GM04504 (cell line): Measurements from ENCODE around the gene ARSJ.

ENCODE experiments used
- DNase-seq: peaks from one replicate; pipeline ENCODE4 v3.0.0-alpha.2; 2012; ENCODE audit warnings: low read depth

Gene ARSJ

GRCh38 chr4:113987382-113987941, 8.0 kb upstream of the ARSJ start:
- no peak for DNase-seq

GRCh38 chr4:113982181-113982580, 2.7 kb upstream of the ARSJ start:
- no peak for DNase-seq

DNA sequence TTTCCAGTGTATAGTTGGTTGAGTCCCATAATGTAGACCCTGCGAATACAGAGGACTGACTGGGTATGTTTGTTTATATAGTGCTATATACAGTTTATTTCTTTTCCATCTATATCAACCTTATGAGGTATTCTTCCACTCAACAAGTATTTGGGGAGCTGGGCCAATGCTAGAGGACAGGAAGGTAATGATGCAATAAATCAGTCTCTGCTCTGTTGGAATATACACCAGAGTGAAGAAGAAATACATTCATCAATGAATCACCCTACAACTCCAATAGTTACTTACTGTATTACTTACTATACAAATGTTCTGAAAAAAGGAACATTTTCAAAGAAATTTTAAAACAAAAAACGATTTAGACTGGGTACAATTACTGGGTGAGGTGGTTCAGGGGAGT, 2.1 kb upstream of the ARSJ start:
- no peak for DNase-seq

DNA sequence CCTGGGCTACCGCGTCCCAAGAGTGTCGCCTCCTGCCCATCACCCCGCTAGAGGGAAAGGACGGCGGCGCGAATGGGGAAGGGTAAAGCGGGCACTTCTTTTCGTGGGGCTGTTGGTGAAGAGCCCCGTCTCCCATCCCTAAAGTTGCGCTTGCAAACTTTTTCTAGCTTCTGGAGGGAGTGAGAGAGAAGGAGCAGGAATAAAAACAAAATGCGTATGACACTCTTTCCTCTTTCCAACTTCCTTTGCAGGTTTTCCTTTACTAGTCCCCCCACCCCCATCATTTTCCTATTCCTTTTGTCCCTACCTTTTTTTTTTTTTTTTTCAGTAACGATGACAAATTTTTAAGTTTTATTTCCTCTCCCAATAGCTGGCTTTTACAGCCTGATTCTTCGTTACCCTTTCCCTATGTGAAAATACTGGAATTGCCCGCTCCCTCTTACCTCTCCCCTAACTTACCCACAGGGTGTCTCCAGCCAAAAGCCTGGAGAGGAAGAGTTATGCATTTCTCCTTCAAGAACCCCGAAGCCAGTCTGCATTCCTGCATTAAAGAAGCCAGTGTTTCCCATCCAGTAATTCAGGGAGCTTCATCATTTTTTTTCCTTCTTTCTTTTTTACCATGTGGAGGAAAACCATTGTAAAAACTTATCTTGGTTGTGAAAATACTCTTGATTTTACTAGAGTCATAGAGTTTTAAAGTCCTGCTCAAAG, 613 bp upstream of the ARSJ start:
- DNase-seq, result no peak

DNA sequence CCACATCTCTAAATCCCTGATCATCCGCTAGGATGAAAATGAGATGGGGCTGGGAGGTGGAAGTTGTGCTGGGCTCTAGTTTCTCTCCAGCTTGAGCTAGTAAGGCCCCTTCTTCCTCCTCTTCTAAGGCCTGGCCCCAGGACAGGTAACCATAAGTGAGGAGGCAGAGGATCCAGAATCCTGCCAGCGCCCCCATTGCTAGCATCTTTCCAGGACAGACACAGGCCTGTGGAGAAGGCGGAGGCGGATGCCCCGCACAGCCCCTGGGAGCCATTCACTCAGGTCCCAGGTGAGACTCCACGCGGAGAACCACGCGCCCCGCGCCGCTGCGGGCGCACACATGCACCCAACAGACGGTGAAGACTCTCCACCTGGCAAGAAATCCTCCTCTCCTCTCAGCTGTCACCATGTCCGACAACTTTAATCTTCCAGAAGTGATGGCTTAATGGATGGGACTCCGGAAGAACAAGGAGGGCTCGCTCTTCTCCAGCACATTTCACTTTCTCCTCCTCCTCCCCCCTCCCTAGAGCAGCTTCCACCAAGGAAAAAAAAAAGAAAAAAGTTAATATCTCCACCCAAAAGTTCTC, 793 bp downstream of the ARSJ start:
- no peak for DNase-seq

- no peak for DNase-seq
Measured at GRCh38 chr4:113978105-113978504, 1.3 kb downstream of the ARSJ start.

DNA sequence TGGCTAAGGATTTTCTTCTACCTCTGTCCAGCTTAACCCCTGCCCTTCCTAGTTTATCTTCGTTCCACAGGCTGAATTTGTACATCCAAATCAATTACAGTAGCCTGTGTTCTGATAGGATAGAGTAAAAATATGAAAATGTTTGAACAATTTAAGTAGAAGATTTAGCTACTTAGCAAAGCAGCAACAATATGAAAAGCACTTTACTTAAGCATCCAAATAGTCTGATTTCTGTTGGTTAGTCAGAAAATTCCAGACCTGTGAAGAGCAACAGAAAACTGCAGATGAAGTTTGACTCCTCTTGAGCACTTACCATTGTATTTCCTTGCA, 2.0 kb downstream of the ARSJ start:
- no peak for DNase-seq

DNA sequence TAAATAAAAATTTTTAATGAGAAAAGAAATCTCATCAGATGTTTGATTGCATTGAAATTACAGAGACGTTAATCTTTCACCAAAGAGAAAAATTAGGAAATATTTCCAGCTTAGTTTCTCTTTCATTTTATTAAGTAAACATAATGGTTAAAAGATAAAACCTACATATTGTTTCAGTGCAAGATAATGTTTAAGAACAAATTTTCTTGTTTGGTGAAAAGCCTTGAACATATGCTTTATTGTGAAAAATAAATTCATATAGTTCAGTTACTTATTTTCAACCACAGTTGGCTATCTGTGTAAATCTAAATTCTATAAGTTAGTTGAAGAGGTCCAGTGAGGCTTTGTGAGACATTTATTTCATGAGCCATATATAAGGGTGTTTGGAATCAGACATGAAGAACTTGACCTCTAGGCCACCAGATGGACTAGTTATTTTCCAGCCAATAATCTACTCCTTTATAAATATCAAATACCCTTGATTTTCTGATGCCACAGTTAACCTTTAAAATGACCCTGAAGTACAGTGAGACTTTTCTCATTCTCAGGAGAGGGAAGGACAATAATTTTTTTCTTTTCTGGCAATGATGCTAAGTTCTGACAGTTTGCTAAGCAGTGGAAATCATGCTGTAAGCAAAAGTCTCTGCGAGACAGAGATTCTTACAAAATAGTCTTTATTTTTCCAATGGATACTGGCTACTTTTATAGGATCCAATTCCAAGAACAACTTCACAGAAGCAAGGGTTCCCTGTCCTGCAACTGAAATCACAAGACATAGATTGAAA, 2.5 kb downstream of the ARSJ start:
- DNase-seq, result no peak

DNA sequence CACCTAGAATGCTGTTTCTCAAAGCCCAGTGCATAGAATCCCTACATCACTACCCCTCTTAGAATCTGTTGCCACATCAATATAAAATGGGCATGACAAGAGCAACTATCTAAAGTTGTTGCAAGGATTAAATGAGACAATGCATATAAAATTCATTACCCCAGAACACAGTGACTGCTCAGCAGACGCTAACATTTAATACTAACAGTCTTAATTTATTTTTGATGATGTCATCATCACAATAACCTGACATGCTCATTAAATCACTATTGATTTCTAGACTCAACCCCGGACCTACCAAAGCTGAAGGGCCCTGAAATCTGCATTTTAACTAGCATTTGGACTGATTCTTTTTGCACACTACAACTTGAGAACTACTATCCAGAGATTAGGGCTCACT, 3.9 kb downstream of the ARSJ start:
- DNase-seq, result no peak

- DNase-seq, result no peak
Measured at GRCh38 chr4:113974467-113974866, 5.0 kb downstream of the ARSJ start.

DNA sequence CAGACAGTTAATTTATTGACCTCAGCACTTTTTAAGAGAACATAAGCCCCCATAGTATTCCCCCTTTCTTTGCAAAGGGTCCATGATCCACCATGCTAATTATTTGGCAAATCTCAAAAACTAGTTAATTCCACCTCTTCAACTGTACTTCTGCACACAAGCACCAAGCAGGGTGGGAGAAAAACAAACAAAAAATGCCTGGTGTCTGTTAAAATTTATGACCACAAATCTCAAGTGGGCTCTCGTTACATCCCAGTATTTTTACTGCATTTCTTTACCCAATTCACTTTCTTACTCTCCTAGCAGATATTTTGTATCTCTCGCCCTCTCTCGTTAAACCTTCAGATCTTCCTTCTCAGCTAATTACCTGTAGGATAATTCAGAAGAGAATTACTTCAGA, 6.1 kb downstream of the ARSJ start:
- no peak for DNase-seq

- no peak for DNase-seq
Measured at GRCh38 chr4:113972781-113973180, 6.7 kb downstream of the ARSJ start.

DNA sequence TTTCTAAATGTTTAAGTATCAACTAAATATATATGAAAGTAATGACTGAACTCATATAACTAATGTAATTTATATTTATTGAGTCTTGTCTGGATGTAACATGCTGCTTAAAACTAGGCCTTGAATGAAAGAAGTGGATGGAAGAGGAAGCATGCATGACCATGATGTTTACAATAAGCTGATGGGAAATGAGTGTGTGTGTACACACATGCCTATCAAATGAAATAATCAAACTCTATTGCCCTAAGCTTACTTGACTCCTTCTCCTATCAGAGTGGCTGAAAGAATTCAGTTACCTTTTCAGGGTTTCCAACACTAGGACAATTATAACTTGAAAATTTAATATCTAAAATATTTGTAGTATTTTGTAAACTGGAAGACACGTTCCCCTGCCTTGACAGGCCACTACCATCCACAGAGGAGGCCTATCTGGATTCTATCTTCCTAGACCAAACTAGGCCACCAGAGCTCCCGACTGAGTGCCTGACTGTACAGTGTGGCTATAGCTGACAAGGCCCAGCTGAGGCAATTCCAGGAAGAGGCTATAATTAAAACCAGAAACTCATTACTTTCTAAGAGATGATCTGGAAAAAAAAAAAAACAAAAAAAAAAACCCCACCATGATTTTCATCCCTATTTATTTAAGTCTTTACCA, 7.6 kb downstream of the ARSJ start:
- DNase-seq, result no peak

- no peak for DNase-seq
Measured at GRCh38 chr4:113969709-113970334, 9.6 kb downstream of the ARSJ start.

DNA sequence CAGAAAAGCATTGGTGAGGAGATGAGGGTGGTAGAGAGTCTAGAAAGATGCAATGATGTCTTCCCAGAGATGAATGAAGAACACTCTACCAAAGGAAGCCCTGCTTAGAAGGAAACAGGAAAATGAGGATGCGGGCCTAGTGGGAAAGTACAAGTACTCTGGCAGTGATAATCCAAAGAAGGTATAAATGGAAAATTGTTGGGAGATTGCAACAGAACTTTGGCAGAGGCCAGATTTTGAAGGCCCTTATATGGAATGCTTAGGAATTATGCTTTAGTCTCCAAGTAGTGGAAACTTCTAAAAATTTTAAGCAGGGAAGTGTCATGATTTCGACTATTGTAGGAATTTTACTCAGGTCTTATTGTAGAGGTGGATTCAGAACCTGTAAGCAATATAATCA, 11.0 kb downstream of the ARSJ start:
- DNase-seq, result no peak

- DNase-seq, result no peak
Measured at GRCh38 chr4:113967687-113968086, 11.8 kb downstream of the ARSJ start.

DNA sequence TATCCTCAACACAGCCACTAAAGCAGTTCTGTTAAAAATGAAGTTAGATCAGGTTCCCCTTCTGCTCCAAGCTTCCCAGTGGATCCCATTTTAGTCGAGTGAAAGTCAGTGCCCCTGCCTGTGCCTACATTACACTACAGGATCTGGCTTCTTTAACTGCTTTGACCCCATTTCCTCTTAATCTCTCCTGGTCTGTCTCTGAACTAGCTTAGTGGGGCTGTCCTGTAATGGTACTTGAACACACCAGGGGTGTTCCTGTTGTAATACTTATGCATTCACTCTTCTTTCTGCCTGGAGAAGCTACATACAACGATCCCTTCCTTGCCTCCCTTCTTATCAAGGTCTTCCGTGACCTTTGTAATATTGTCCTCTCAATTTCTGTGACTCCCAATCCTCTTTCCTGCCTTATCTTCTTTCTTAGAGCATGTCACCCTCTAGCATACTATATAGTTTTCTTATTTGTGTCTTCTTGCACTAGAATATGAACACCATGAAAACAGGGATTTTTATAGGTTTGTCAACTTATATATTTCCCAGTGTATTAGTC, 16.7 kb downstream of the ARSJ start:
- no peak for DNase-seq

GRCh38 chr4:113962016-113962347, 17.5 kb downstream of the ARSJ start:
- DNase-seq, result no peak

DNA sequence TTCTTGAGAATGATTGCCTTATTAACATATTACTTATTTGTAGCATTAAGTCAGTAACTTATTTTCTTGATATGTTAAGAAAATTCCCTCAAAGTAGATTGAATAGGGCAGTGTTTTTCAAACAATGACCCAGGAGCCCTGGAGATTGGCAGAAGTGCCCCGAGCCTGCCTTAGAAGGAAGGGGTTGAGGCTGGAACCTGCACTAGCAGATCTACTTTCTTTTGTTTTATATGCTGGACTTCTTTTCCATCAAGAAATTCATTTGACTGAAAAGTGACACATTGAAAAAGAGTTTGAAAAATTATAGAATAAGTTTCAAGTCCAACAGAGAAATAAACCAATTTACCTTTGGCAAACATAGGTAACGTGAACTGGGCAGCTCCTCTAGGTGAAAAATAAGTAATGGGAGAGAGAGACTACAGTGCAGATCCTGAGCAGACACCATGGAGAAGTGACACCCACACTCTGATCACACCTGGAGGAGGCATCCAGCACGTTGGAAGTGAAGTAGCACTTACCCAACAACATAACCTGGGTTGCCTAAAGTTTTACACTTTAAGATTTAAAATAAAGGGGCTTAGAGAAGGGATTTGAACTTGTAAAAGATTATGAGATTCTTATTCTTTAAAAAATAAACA, 18.6 kb downstream of the ARSJ start:
- no peak for DNase-seq

DNA sequence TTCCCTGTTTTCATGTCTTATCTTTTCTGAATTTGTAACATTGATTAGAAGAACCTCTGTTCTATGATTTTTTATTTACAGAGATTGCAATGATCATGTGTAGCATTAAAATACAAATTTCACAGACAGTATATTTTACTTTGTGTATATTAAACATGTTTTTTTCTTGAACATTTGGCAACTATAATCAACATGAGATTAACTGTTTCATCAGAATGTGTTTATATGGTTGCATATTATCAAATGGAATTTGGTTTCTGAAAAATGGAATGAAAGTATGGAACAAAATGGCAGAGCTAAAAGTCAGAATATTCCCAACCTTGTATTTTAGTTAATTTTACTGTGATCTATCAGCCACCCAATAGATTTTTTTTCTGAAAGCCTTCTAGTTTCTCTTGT, 19.9 kb downstream of the ARSJ start:
- DNase-seq, result no peak

DNA sequence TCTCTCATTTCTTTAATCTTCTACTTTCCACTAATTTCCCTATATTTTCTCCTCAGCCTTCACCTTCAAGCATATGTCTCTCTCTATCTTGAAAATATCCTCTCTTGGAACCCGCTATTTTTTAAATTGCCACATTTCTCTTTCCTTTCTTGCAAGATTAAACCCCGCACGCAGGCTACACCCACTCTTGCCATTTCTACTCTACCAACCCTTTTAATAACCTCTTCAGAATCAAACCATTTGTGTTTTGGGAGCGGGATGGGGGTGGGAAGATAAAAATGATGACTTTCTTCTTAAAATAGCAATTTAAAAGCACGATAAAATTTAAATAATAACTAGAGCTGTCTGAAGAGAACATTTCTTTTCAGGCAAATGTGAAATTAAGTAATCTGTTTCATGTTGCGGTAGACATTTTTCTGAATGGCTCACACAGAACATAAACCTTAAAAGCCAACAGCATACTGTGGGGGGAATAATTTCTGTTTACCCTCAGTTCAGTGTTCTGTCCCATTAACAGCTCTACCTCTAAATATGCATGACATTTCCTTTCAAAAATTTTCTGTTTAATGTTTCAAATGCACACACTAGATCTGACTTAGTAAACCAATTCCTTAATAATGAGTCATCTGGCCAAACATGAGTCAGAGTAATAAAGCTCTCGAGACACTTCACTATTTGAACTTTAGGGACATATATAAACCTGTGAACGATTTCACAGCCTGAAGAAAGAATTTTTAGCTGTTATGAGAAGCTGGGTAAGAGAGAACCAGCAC, 20.5 kb downstream of the ARSJ start:
- peak; percentile 84 for DNase-seq
